Chondrocyte (in vitro differentiated cells): Measurements from ENCODE around the gene AFTPH. TPM values are rescaled to one million over a fixed set of nuclear protein-coding genes. Genes with fewer than 3 reads are reported as not detected.

Experiments used
- DNase-seq: peaks from one replicate; pipeline ENCODE4 v3.0.0; 2021; ENCODE audit warnings: mixed read lengths, low spot score
- H3K27ac Mint-ChIP-seq: one replicate; pipeline ENCODE4 v1.8.0; 2021; ENCODE audit warnings: mild to moderate bottlenecking, moderate library complexity, mixed read lengths; ENCODE audit not compliant: unreplicated experiment
- H3K27me3 Mint-ChIP-seq: 2 replicates; pipeline ENCODE4 v1.8.0; 2021; ENCODE audit warnings: low read depth, mixed read lengths
- H3K36me3 Mint-ChIP-seq: 2 replicates; pipeline ENCODE4 v1.8.0; 2021; ENCODE audit warnings: low read depth, mixed read lengths
- H3K4me1 Mint-ChIP-seq: 2 replicates; pipeline ENCODE4 v1.8.0; 2021; ENCODE audit warnings: low read depth, mild to moderate bottlenecking, mixed read lengths
- H3K4me3 Mint-ChIP-seq: one replicate; pipeline ENCODE4 v1.8.0; 2021; ENCODE audit warnings: mild to moderate bottlenecking, moderate library complexity, mixed read lengths; ENCODE audit not compliant: unreplicated experiment
- H3K9me3 Mint-ChIP-seq: 2 replicates; pipeline ENCODE4 v1.8.0; 2021; ENCODE audit warnings: low read depth, mixed read lengths
- CTCF ChIP-seq: fragments of 200-600 bp; sonication (generic); IDR thresholded peaks from 2 replicates; pipeline ENCODE4 v1.5.0; 2021; ENCODE audit warnings: antibody characterized with exemption, mild to moderate bottlenecking, moderate library complexity
- total RNA-seq: library from RNA; stranded (reverse); gene quantifications from 3 replicates; pipeline ENCODE4 v1.2.1, GENCODE V29; 2021

The AFTPH gene
- total RNA-seq, 1 donor from 2014 or later, result 17.3 TPM

GRCh38 chr2:64613276-64613675 lies 89.1 kb downstream of the AFTPH start:
- no peaks in the 10 kb centered on the region for H3K36me3 Mint-ChIP-seq
- TF ChIP-seq CTCF, result no peak
- no peaks in the 10 kb centered on the region for H3K27me3 Mint-ChIP-seq
- peaks cover 22% of the 10 kb centered on the region for H3K4me1 Mint-ChIP-seq
- H3K4me3 Mint-ChIP-seq, result no peak overlapping the region
- H3K27ac Mint-ChIP-seq, result no peak overlapping the region
- no peak for DNase-seq
- H3K9me3 Mint-ChIP-seq, result peaks cover 2% of the 10 kb centered on the region

GRCh38 chr2:64615192-64615763 lies 91.2 kb downstream of the AFTPH start:
- peaks cover 2% of the 10 kb centered on the region for H3K9me3 Mint-ChIP-seq
- no peak for DNase-seq
- H3K4me3 Mint-ChIP-seq, result no peak overlapping the region
- H3K27ac Mint-ChIP-seq, result no peak overlapping the region
- no peaks in the 10 kb centered on the region for H3K27me3 Mint-ChIP-seq
- no peak for TF ChIP-seq CTCF
- H3K4me1 Mint-ChIP-seq, result peaks cover 22% of the 10 kb centered on the region
- H3K36me3 Mint-ChIP-seq, result no peaks in the 10 kb centered on the region

- peaks cover 22% of the 10 kb centered on the region for H3K4me1 Mint-ChIP-seq
- no peak overlapping the region for H3K4me3 Mint-ChIP-seq
- no peak for TF ChIP-seq CTCF
- H3K36me3 Mint-ChIP-seq, result no peaks in the 10 kb centered on the region
- H3K27me3 Mint-ChIP-seq, result no peaks in the 10 kb centered on the region
- DNase-seq, result no peak
- H3K27ac Mint-ChIP-seq, result no peak overlapping the region
- peaks cover 2% of the 10 kb centered on the region for H3K9me3 Mint-ChIP-seq
Measured at GRCh38 chr2:64615844-64616536, 91.9 kb downstream of the AFTPH start.

GRCh38 chr2:64617631-64618151 lies 93.6 kb downstream of the AFTPH start:
- Mint-ChIP-seq H3K9me3 (peaks cover 2% of the 10 kb centered on the region), H3K4me3 (no peak overlapping the region), H3K36me3 (no peaks in the 10 kb centered on the region), H3K27ac (no peak overlapping the region), H3K4me1 (peaks cover 25% of the 10 kb centered on the region), H3K27me3 (no peaks in the 10 kb centered on the region)
- no peak for TF ChIP-seq CTCF
- DNase-seq, result no peak

GRCh38 chr2:64620661-64621060 lies 96.5 kb downstream of the AFTPH start:
- H3K9me3 Mint-ChIP-seq, result no peaks in the 10 kb centered on the region
- H3K4me1 Mint-ChIP-seq, result peaks cover 22% of the 10 kb centered on the region
- H3K27me3 Mint-ChIP-seq, result no peaks in the 10 kb centered on the region
- H3K27ac Mint-ChIP-seq, result no peak overlapping the region
- H3K36me3 Mint-ChIP-seq, result no peaks in the 10 kb centered on the region
- no peak overlapping the region for H3K4me3 Mint-ChIP-seq
- no peak for DNase-seq
- no peak for TF ChIP-seq CTCF
